AG04449 (cell line): Measurements from ENCODE around the gene CALR.

Source experiments
- CTCF ChIA-PET: fragments of 350-600 bp; formaldehyde crosslinking; extraction: SDS; loops from one replicate; lab custom pipeline; 2021; ENCODE audit warnings: antibody characterized with exemption; lab: Yijun Ruan, JAX
- POLR2A ChIA-PET: fragments of 400-600, 350-600 bp; formaldehyde crosslinking; extraction: SDS; loops from one replicate; lab custom pipeline; 2020; ENCODE audit warnings: antibody characterized with exemption, inconsistent platforms; lab: Yijun Ruan, JAX
- DNase-seq: peaks from one replicate; pipeline ENCODE4 v3.0.0-alpha.2; 2010; ENCODE audit warnings: low read depth, low spot score
- H3K4me3 ChIP-seq: 2 replicates; pipeline ENCODE4 v1.5.1; 2011; ENCODE audit warnings: low read depth, mild to moderate bottlenecking, control low read depth, low read length
- CTCF ChIP-seq: IDR thresholded peaks from one replicate; pipeline ENCODE4 v1.5.1; 2011; ENCODE audit warnings: mild to moderate bottlenecking, moderate library complexity, low read length, control low read depth, inconsistent platforms; ENCODE audit not compliant: insufficient read depth; ENCODE audit errors: missing control alignments

CALR gene

GRCh38 chr19:12896460-12896859 lies 41.9 kb upstream of the CALR start:
- no peak for DNase-seq
- POLR2A ChIA-PET = interaction anchor here (0.6 kb wide), 1 partner anchor 21 kb away, joined by 5 read pairs; no protein-coding TSS in a partner anchor
- H3K4me3 ChIP-seq = no peak overlapping the region
- no peak for TF ChIP-seq CTCF
- CTCF ChIA-PET = interaction anchor here (0.8 to 0.9 kb wide), 2 partner anchors 16 to 49 kb away, joined by 3 to 4 read pairs; no protein-coding TSS in a partner anchor

DNA sequence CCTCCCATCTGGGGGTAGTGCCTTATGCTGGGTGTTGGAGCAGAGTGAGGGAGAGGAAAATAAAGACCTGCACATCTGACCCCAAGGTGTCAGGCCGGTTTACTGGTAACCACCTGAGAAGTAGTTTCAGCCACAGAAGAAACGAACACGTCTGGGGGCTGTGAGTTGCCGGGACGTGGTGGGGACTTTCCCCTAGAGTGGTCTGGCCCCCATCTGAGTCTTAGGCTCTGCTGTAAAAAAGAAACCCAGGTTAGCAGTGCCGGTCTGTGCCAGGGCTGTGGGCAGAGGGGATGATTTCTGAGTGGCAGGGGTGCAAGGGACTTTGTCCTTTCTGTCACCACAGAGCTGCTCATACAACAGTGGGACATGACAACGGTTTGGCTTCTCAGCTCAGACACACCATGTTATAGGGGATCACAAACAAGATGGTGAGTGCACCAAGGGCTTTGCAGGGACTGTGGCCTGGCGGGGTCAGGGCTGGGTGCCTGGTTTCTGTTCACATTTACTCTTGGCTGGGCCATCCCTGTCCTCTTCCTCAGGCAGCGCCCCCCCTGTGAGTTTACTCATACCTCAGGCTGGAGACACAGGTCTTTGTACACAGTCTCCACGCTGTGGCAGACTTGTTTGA lies 38.4 kb upstream of the CALR start:
- CTCF ChIA-PET = interaction anchor here (1.2 to 1.3 kb wide), 2 partner anchors 12 to 18 kb away, joined by 3 to 5 read pairs; no protein-coding TSS in a partner anchor
- DNase-seq = no peak
- POLR2A ChIA-PET = no interaction called here
- H3K4me3 ChIP-seq = no peak overlapping the region
- TF ChIP-seq CTCF = no peak

DNA sequence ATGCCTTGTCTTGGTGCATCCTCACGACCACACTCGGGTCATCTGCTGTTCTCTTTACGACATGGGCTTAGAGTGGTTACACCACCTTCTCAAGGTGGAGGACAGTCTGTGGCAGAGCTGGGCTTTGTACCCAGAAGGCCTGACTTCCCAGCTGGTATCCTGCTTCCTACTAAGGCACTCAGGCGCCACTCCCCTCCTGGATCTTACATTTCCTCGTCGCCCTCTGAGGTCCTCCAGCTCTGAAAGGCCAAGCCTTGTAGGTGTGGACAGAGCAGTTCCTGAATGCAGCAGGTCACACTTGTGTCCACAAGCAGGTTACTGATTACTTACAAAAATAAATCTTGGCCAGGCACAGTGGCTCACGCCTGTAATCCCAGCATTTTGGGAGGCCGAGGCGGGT lies 31.2 kb upstream of the CALR start:
- no peak for TF ChIP-seq CTCF
- DNase-seq = no peak
- H3K4me3 ChIP-seq = no peak overlapping the region
- POLR2A ChIA-PET = interaction anchor here (1.0 kb wide), 1 partner anchor 12 kb away, joined by 3 read pairs; the partner anchor contains the start of gene SYCE2
- CTCF ChIA-PET = no interaction called here

GRCh38 chr19:12912571-12912970 lies 25.8 kb upstream of the CALR start:
- DNase-seq = no peak
- H3K4me3 ChIP-seq = no peak overlapping the region
- POLR2A ChIA-PET = no interaction called here

GRCh38 chr19:12913011-12913561 lies 25.3 kb upstream of the CALR start:
- no peak for DNase-seq
- ChIA-PET CTCF (interaction anchor here (0.9 to 1.4 kb wide), 5 partner anchors 14 to 193 kb away, joined by 3 to 7 read pairs (median 4); no protein-coding TSS in a partner anchor), POLR2A (no interaction called here)
- H3K4me3 ChIP-seq = no peak overlapping the region
- TF ChIP-seq CTCF = no peak

More at GRCh38 chr19:12912571-12912970, 25.8 kb upstream of the CALR start:
- no peak for TF ChIP-seq CTCF
- CTCF ChIA-PET = interaction anchor here (0.9 to 1.3 kb wide), 3 partner anchors 13 to 22 kb away, joined by 3 to 5 read pairs (median 3); no protein-coding TSS in a partner anchor
